Epithelial cell of esophagus (primary cell): Measurements from ENCODE around the gene SAMD13.
A peak's percentile ranks its signal among the peaks of the same experiment; 100 is the strongest.

Experiments
- DNase-seq: peaks from one replicate; pipeline ENCODE4 v3.0.0; 2010; ENCODE audit warnings: low read depth
- H3K4me3 ChIP-seq: 2 replicates; pipeline ENCODE4 v1.5.1; 2011; ENCODE audit warnings: mild to moderate bottlenecking, low read length, control low read depth
- CTCF ChIP-seq: IDR thresholded peaks from 2 replicates; pipeline ENCODE4 v1.5.1; 2011; ENCODE audit warnings: low read depth, mild to moderate bottlenecking, low read length, control low read depth, inconsistent platforms; ENCODE audit not compliant: insufficient read depth; ENCODE audit errors: missing control alignments

SAMD13 gene

DNA sequence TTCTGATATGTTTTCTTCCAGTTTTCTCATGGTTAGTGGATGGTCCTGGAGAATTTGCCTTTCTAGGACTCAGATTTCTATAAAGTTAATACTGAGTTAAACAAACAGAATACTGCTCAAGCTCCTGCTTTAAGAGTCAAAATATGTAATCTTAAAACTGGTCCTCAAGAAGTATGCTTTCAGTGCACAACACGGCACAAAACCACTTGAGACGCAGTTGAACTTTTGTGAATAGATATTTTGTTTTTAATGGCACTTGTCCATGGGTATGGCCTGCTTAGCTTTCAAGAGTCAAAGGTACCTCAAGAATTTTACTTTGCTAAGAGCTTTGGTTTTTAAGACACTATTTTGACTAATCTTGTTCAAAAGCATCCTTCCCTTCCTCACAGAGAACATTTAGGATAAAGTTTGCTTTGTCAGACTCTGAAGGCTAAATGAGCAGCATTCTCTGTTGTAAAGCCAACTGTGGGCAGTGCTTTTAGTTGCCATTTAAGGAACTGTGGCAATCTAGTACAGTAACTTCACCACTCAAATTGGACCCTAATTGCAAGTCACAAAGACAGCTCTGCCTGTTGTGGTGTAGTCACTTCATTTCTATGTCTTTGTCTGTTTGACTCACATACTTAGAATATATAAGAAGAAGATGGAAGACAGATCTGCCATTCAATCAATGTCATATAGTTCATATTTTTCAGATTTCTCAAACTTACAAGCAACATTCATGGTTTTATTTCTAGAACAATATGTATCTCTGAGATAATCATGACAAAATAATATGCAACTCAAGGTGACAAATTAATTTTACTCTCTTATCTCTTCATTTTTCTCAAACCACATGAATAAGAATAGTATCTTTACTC, 28.8 kb downstream of the SAMD13 start:
- TF ChIP-seq CTCF: no peak
- H3K4me3 ChIP-seq: no peak overlapping the region
- DNase-seq: no peak

GRCh38 chr1:84339503-84339902, 38.0 kb downstream of the SAMD13 start:
- no peak for TF ChIP-seq CTCF
- DNase-seq: peak; percentile 30
- no peak overlapping the region for H3K4me3 ChIP-seq

DNA sequence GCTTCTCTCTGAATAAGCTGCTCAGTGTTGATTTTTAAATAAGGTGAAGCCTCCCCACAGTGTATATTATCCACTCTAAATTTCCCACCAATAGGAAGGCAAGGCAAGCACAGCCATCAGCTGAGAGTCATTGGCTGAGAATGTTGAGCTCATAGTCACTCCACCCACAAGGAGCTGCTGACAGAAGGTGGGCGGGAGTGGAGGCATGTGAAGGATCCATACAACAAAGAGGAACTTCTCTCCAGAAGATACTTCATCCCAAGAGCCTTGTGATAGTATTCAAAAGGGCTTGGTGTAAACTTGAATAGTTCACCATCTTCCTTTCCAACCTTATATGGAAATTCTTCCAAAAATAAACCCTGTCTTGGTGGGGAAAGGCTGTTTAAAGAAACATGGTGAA, 42.8 kb downstream of the SAMD13 start:
- no peak for TF ChIP-seq CTCF
- DNase-seq: peak; percentile 40
- H3K4me3 ChIP-seq: no peak overlapping the region

- no peak for DNase-seq
- no peak for TF ChIP-seq CTCF
- no peak overlapping the region for H3K4me3 ChIP-seq
These were observed 43.7 kb downstream of the SAMD13 start for GRCh38 chr1:84345220-84345619.

GRCh38 chr1:84347271-84347931, 45.9 kb downstream of the SAMD13 start:
- no peak overlapping the region for H3K4me3 ChIP-seq
- no peak for TF ChIP-seq CTCF
- no peak for DNase-seq

DNA sequence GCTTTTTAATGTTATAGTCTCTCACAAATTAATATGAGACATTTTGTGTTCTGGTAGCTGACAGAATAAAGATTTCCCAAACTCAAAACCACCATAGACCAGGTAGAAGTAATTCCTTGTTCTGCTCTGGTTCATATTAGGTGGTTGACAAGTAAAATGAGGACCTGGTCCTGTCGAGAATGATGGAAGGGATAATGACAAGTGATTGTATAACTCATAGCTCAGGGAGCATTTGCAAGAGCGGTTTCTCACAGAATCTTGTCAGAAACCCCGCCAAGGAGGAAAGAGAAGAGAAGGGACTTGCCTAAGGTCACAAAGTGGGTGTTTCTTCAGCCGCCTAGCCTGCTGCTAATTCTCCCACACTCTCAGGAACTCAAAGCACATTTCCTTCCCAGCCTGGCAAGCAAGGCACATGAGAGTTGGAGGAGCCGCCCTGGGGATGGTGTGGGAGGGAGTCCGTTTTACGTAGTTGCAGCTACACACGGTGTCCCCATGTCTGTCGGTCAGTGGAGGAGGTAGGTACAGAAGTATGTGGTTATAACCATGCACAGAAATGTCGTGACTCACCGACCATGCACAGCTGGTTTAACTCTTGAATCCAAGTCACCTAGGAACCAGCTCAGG, 46.5 kb downstream of the SAMD13 start:
- no peak for TF ChIP-seq CTCF
- no peak for DNase-seq
- H3K4me3 ChIP-seq: no peak overlapping the region
